Left lung (tissue), 10 donors: ENCODE measurements around the gene CKS1B. TPM values are rescaled to one million over a fixed set of nuclear protein-coding genes. Genes with fewer than 3 reads are reported as not detected.

Source experiments
- ATAC-seq: fragments of 200-7000 bp; cut with Tn5 transposase; one replicate; pipeline ENCODE4 v1.9.1; 2020; ENCODE audit warnings: moderate library complexity
- DNase-seq, 4 donors: peaks; one replicate each; pipeline ENCODE4 v3.0.0-alpha.2; 2013 to 2020
- H3K27ac ChIP-seq, 2 donors: fragments of 200-600 bp; sonication (generic) in 1 of 2; one replicate each; pipeline versions ENCODE4 v1.5.0 to v1.8.0; 2020 to 2021
- H3K27me3 ChIP-seq, 2 donors: fragments of 200-600 bp; sonication (generic) in 1 of 2; one replicate each; pipeline versions ENCODE4 v1.5.0 to v1.8.0; 2020 to 2021
- H3K36me3 ChIP-seq, 2 donors: fragments of 200-600 bp; sonication (generic) in 1 of 2; one replicate each; pipeline versions ENCODE4 v1.5.0 to v1.8.0; 2020 to 2021
- H3K4me1 ChIP-seq, 2 donors: fragments of 200-600 bp; one replicate each; pipeline ENCODE4 v1.8.0; 2021
- H3K4me3 ChIP-seq, 2 donors: fragments of 200-600 bp; sonication (generic) in 1 of 2; one replicate each; pipeline versions ENCODE4 v1.5.0 to v1.8.0; 2020 to 2021; ENCODE audit warnings: mild to moderate bottlenecking in 1 of 2
- H3K9me3 ChIP-seq, 2 donors: fragments of 200-600 bp; sonication (generic) in 1 of 2; one replicate each; pipeline versions ENCODE4 v1.5.0 to v1.8.0; 2020 to 2021
- CTCF ChIP-seq, 2 donors: fragments of 200-600 bp; sonication (generic) in 1 of 2; IDR thresholded peaks; one replicate each; pipeline versions ENCODE4 v1.5.0 to v1.8.0; 2021; ENCODE audit warnings: antibody characterized with exemption in 2 of 2
- intact Hi-C, 2 donors: fragments of 100-400 bp; cut with DNase I; formaldehyde crosslinking; loops; one replicate each; pipeline versions ENCODE4 v1.11.2 to v1.14.2; 2022
- polyA plus RNA-seq, 6 donors: library from polyadenylated mRNA; unstranded; fragments of 120-200 nt; gene quantifications; one replicate each; pipeline ENCODE4 v1.2.1, GENCODE V29; 2013; ENCODE audit not compliant: insufficient read length in 6 of 6
- total RNA-seq, 2 donors: library from RNA; stranded (reverse); fragmentation: NEBNext Ultra II Directional; extraction: Animal tissue kit (Norgen Biotek cat#: 25700); gene quantifications; one replicate each; pipeline ENCODE4 v1.2.1, GENCODE V29; 2021
- donor health status: DM: no; HTN: yes; CAD: no.
- donor health status: DM: no; HTN: no; CAD: no.

Gene CKS1B
- total and polyA plus RNA-seq, 8 donors, result 29.7 to 141 (median 87.7) TPM

GRCh38 chr1:155014709-155015508 is 40.4 kb downstream of the CKS1B start:
- H3K27ac ChIP-seq, result peak overlapping the region in 1 of 2 donors; percentile 78
- no peaks in the 10 kb centered on the region for H3K9me3 ChIP-seq
- H3K4me3 ChIP-seq, result no peak overlapping the region
- H3K27me3 ChIP-seq, result no peaks in the 10 kb centered on the region
- intact Hi-C loops, result no loop called here
- peaks cover 0 to 65% of the 10 kb centered on the region in 2 donors for H3K36me3 ChIP-seq
- DNase-seq (no peak), ATAC-seq (no peak)
- peaks cover 33 to 90% of the 10 kb centered on the region in 2 donors for H3K4me1 ChIP-seq
- no peak for TF ChIP-seq CTCF (IDR thresholded peaks at IDR 0.05)

GRCh38 chr1:155015527-155016230 is 41.2 kb downstream of the CKS1B start:
- DNase-seq (no peak), ATAC-seq (no peak)
- no peak for TF ChIP-seq CTCF (IDR thresholded peaks at IDR 0.05)
- Histone ChIP-seq H3K4me3 (no peak overlapping the region), H3K36me3 (peaks cover 0 to 65% of the 10 kb centered on the region in 2 donors), H3K9me3 (no peaks in the 10 kb centered on the region), H3K27me3 (no peaks in the 10 kb centered on the region), H3K27ac (peak overlapping the region in 1 of 2 donors; percentile 78), H3K4me1 (peaks cover 33 to 83% of the 10 kb centered on the region in 2 donors)
- intact Hi-C loops, result no loop called here

- no peaks in the 10 kb centered on the region for H3K9me3 ChIP-seq
- H3K4me3 ChIP-seq, result peak overlapping the region in 1 of 2 donors; percentile 36
- TF ChIP-seq CTCF (IDR thresholded peaks at IDR 0.05), result no peak
- intact Hi-C loops, result no loop called here
- H3K36me3 ChIP-seq, result peaks cover 0 to 61% of the 10 kb centered on the region in 2 donors
- peak overlapping the region; percentile 74 to 78 for H3K27ac ChIP-seq
- DNase-seq, result no peak
- H3K27me3 ChIP-seq, result no peaks in the 10 kb centered on the region
- H3K4me1 ChIP-seq, result peaks cover 30 to 76% of the 10 kb centered on the region in 2 donors
- no peak for ATAC-seq
Observed at GRCh38 chr1:155016231-155016831, 41.9 kb downstream of the CKS1B start.

GRCh38 chr1:155017041-155017945 is 42.8 kb downstream of the CKS1B start:
- H3K9me3 ChIP-seq, result no peaks in the 10 kb centered on the region
- TF ChIP-seq CTCF (IDR thresholded peaks at IDR 0.05), result peak; percentile 96 to 99
- peak; percentile 91 for ATAC-seq
- H3K4me1 ChIP-seq, result peaks cover 24 to 67% of the 10 kb centered on the region in 2 donors
- intact Hi-C loops, result no loop called here
- peak overlapping the region; percentile 74 to 78 for H3K27ac ChIP-seq
- H3K27me3 ChIP-seq, result no peaks in the 10 kb centered on the region
- H3K36me3 ChIP-seq, result peaks cover 0 to 56% of the 10 kb centered on the region in 2 donors
- H3K4me3 ChIP-seq, result peak overlapping the region; percentile 26 to 36
- DNase-seq, result peak in 3 of 4 donors; percentile 90 to 97 (median 92)
